Activated CD4-positive, alpha-beta T cell treated with anti-CD3 and anti-CD28 coated beads, Interleukin-2, amount 10 ng/mL, durations not matched to agents 7 days and 5 days (primary cell): ENCODE measurements around the gene FAM107A. TPM values are rescaled to one million over a fixed set of nuclear protein-coding genes. Genes with fewer than 3 reads are reported as not detected.

Source experiments
- CTCF ChIA-PET: fragments of 350-600 bp; sonication (Branson Sonifier 250); formaldehyde crosslinking; loops from one replicate; lab custom pipeline; 2021; ENCODE audit warnings: antibody characterized with exemption; lab: Charles Lee
- POLR2A ChIA-PET: fragments of 350-600 bp; sonication (Branson Sonifier 250); formaldehyde crosslinking; loops from one replicate; lab custom pipeline; 2021; ENCODE audit warnings: antibody characterized with exemption; lab: Charles Lee
- DNase-seq: peaks from one replicate; pipeline ENCODE4 v3.0.0-alpha.2; 2020
- H3K27ac Mint-ChIP-seq: one replicate; pipeline ENCODE4 v1.8.0; 2021; ENCODE audit warnings: mild to moderate bottlenecking, moderate library complexity, mixed read lengths
- H3K27me3 Mint-ChIP-seq: one replicate; pipeline ENCODE4 v1.8.0; 2021; ENCODE audit warnings: mixed read lengths
- H3K36me3 Mint-ChIP-seq: one replicate; pipeline ENCODE4 v1.8.0; 2021; ENCODE audit warnings: low read depth, mixed read lengths
- H3K4me1 Mint-ChIP-seq: one replicate; pipeline ENCODE4 v1.8.0; 2021; ENCODE audit warnings: mixed read lengths
- H3K4me3 Mint-ChIP-seq: one replicate; pipeline ENCODE4 v1.8.0; 2021; ENCODE audit warnings: mild to moderate bottlenecking, moderate library complexity, mixed read lengths
- H3K9me3 Mint-ChIP-seq: one replicate; pipeline ENCODE4 v1.8.0; 2021; ENCODE audit warnings: mixed read lengths
- total RNA-seq, 2 experiments: library from RNA; stranded (reverse); gene quantifications; one replicate each; pipeline ENCODE4 v1.2.3, GENCODE V29; 2021

The FAM107A gene
- total RNA-seq, 2 experiments from 2014 or later = not detected

- peak overlapping the region; percentile 81 for H3K4me3 Mint-ChIP-seq
- H3K27ac Mint-ChIP-seq = no peak overlapping the region
- H3K36me3 Mint-ChIP-seq = peaks cover 5% of the 10 kb centered on the region
- H3K27me3 Mint-ChIP-seq = peaks cover 51% of the 10 kb centered on the region
- CTCF ChIA-PET = interaction anchor here (0.7 to 1.3 kb wide), 5 partner anchors 14 to 411 kb away, joined by 3 to 6 read pairs (median 3); no protein-coding TSS in a partner anchor
- no peak for DNase-seq
- H3K4me1 Mint-ChIP-seq = peaks cover 12% of the 10 kb centered on the region
- POLR2A ChIA-PET = no interaction called here
- H3K9me3 Mint-ChIP-seq = no peaks in the 10 kb centered on the region
Measured at GRCh38 chr3:58585994-58586393, 8.8 kb upstream of the FAM107A start.

GRCh38 chr3:58585005-58585786, 8.0 kb upstream of the FAM107A start:
- peak; percentile 57 for DNase-seq
- POLR2A ChIA-PET = no interaction called here
- CTCF ChIA-PET = interaction anchor here (0.5 to 1.3 kb wide), 8 partner anchors 12 to 412 kb away, joined by 3 to 6 read pairs (median 3); no protein-coding TSS in a partner anchor
- Mint-ChIP-seq H3K27ac (no peak overlapping the region), H3K9me3 (no peaks in the 10 kb centered on the region), H3K36me3 (peaks cover 5% of the 10 kb centered on the region), H3K27me3 (peaks cover 51% of the 10 kb centered on the region), H3K4me1 (peaks cover 12% of the 10 kb centered on the region), H3K4me3 (peak overlapping the region; percentile 81)

GRCh38 chr3:58584690-58585004, 7.5 kb upstream of the FAM107A start:
- Mint-ChIP-seq H3K4me3 (peak overlapping the region; percentile 81), H3K4me1 (peaks cover 12% of the 10 kb centered on the region), H3K9me3 (no peaks in the 10 kb centered on the region), H3K27ac (no peak overlapping the region), H3K36me3 (peaks cover 5% of the 10 kb centered on the region), H3K27me3 (peaks cover 48% of the 10 kb centered on the region)
- POLR2A ChIA-PET = no interaction called here
- CTCF ChIA-PET = interaction anchor here (0.7 to 1.3 kb wide), 5 partner anchors 13 to 413 kb away, joined by 3 to 6 read pairs (median 3); no protein-coding TSS in a partner anchor
- DNase-seq = no peak

GRCh38 chr3:58581328-58582091, 4.3 kb upstream of the FAM107A start:
- Mint-ChIP-seq H3K36me3 (peaks cover 4% of the 10 kb centered on the region), H3K4me3 (no peak overlapping the region), H3K4me1 (peaks cover 12% of the 10 kb centered on the region), H3K9me3 (no peaks in the 10 kb centered on the region), H3K27ac (no peak overlapping the region), H3K27me3 (peaks cover 32% of the 10 kb centered on the region)
- CTCF ChIA-PET = no interaction called here
- POLR2A ChIA-PET = interaction anchor here (0.5 kb wide), 1 partner anchor 26 kb away, joined by 3 read pairs; no protein-coding TSS in a partner anchor
- DNase-seq = no peak

GRCh38 chr3:58580826-58581327, 3.7 kb upstream of the FAM107A start:
- no peak for DNase-seq
- peaks cover 8% of the 10 kb centered on the region for H3K4me1 Mint-ChIP-seq
- H3K27ac Mint-ChIP-seq = no peak overlapping the region
- ChIA-PET CTCF (no interaction called here), POLR2A (no interaction called here)
- peaks cover 26% of the 10 kb centered on the region for H3K27me3 Mint-ChIP-seq
- H3K4me3 Mint-ChIP-seq = no peak overlapping the region
- H3K9me3 Mint-ChIP-seq = no peaks in the 10 kb centered on the region
- no peaks in the 10 kb centered on the region for H3K36me3 Mint-ChIP-seq

- Mint-ChIP-seq H3K27ac (no peak overlapping the region), H3K9me3 (no peaks in the 10 kb centered on the region), H3K4me1 (no peaks in the 10 kb centered on the region), H3K27me3 (peaks cover 7% of the 10 kb centered on the region), H3K4me3 (no peak overlapping the region), H3K36me3 (no peaks in the 10 kb centered on the region)
- ChIA-PET CTCF (no interaction called here), POLR2A (no interaction called here)
- no peak for DNase-seq
Measured at GRCh38 chr3:58578873-58579272, 1.7 kb upstream of the FAM107A start.

GRCh38 chr3:58576716-58577115, 475 bp downstream of the FAM107A start:
- Mint-ChIP-seq H3K27ac (no peak overlapping the region), H3K4me1 (no peaks in the 10 kb centered on the region), H3K4me3 (no peak overlapping the region), H3K9me3 (no peaks in the 10 kb centered on the region), H3K36me3 (no peaks in the 10 kb centered on the region), H3K27me3 (peaks cover 3% of the 10 kb centered on the region)
- ChIA-PET POLR2A (no interaction called here), CTCF (interaction anchor here (0.6 kb wide), 1 partner anchor 343 kb away, joined by 3 read pairs; no protein-coding TSS in a partner anchor)
- no peak for DNase-seq

GRCh38 chr3:58575971-58576652, 1.1 kb downstream of the FAM107A start:
- no peak for DNase-seq
- ChIA-PET POLR2A (no interaction called here), CTCF (interaction anchor here (0.6 kb wide), 1 partner anchor 342 kb away, joined by 3 read pairs; no protein-coding TSS in a partner anchor)
- Mint-ChIP-seq H3K27ac (no peak overlapping the region), H3K9me3 (no peaks in the 10 kb centered on the region), H3K4me1 (no peaks in the 10 kb centered on the region), H3K4me3 (no peak overlapping the region), H3K27me3 (peaks cover 3% of the 10 kb centered on the region), H3K36me3 (no peaks in the 10 kb centered on the region)

GRCh38 chr3:58574682-58575081, 2.5 kb downstream of the FAM107A start:
- Mint-ChIP-seq H3K36me3 (no peaks in the 10 kb centered on the region), H3K27ac (no peak overlapping the region), H3K27me3 (peaks cover 6% of the 10 kb centered on the region), H3K9me3 (no peaks in the 10 kb centered on the region), H3K4me3 (no peak overlapping the region), H3K4me1 (no peaks in the 10 kb centered on the region)
- POLR2A ChIA-PET = no interaction called here
- no peak for DNase-seq
- CTCF ChIA-PET = no interaction called here

- Mint-ChIP-seq H3K4me3 (no peak overlapping the region), H3K27ac (no peak overlapping the region), H3K9me3 (no peaks in the 10 kb centered on the region), H3K36me3 (no peaks in the 10 kb centered on the region), H3K4me1 (no peaks in the 10 kb centered on the region), H3K27me3 (peaks cover 6% of the 10 kb centered on the region)
- CTCF ChIA-PET = no interaction called here
- DNase-seq = no peak
- POLR2A ChIA-PET = no interaction called here
Measured at GRCh38 chr3:58574106-58574505, 3.1 kb downstream of the FAM107A start.

GRCh38 chr3:58573640-58574039, 3.6 kb downstream of the FAM107A start:
- H3K4me1 Mint-ChIP-seq = peaks cover 3% of the 10 kb centered on the region
- DNase-seq = no peak
- CTCF ChIA-PET = no interaction called here
- H3K9me3 Mint-ChIP-seq = no peaks in the 10 kb centered on the region
- POLR2A ChIA-PET = no interaction called here
- no peaks in the 10 kb centered on the region for H3K36me3 Mint-ChIP-seq
- no peak overlapping the region for H3K4me3 Mint-ChIP-seq
- peaks cover 6% of the 10 kb centered on the region for H3K27me3 Mint-ChIP-seq
- H3K27ac Mint-ChIP-seq = no peak overlapping the region

GRCh38 chr3:58572634-58573230, 4.5 kb downstream of the FAM107A start:
- CTCF ChIA-PET = no interaction called here

More at GRCh38 chr3:58572634-58573230, 4.5 kb downstream of the FAM107A start:
- Mint-ChIP-seq H3K4me1 (peaks cover 4% of the 10 kb centered on the region), H3K4me3 (no peak overlapping the region), H3K27me3 (peaks cover 6% of the 10 kb centered on the region), H3K27ac (no peak overlapping the region), H3K36me3 (no peaks in the 10 kb centered on the region), H3K9me3 (no peaks in the 10 kb centered on the region)
- POLR2A ChIA-PET = no interaction called here
- no peak for DNase-seq
